HCT116 (cell line): ENCODE measurements around the gene DHODH. TPM values are rescaled to one million over a fixed set of nuclear protein-coding genes. Genes with fewer than 3 reads are reported as not detected.

Experiments used
- ATAC-seq: fragments of 200-7000 bp; cut with Tn5 transposase; 2 replicates; pipeline ENCODE4 v1.9.1; 2020; ENCODE audit warnings: mild to moderate bottlenecking, moderate library complexity
- BruUV-seq: library from RNA; stranded (reverse); fragments of 400-500 nt; replicated peaks from 2 replicates; lab custom pipeline; 2021; lab: Mats Ljungman, UMichigan
- CTCF ChIA-PET: fragments of 300-600 bp; sonication (Branson Sonifier 250); formaldehyde crosslinking; loops from one replicate; lab custom pipeline; 2021; ENCODE audit warnings: antibody characterized with exemption; lab: Charles Lee
- POLR2A ChIA-PET: fragments of 300-600, 350-600 bp; sonication (Branson Sonifier 250); formaldehyde crosslinking; loops from one replicate; lab custom pipeline; 2021; ENCODE audit warnings: antibody characterized with exemption; lab: Charles Lee
- RAD21 ChIA-PET, 2 experiments: fragments of 300-600 bp; sonication (Branson Sonifier 250); formaldehyde crosslinking; loops; one replicate each; lab custom pipeline; 2023; ENCODE audit warnings: low total read pairs in 2 of 2; ENCODE audit not compliant: uncharacterized antibody in 2 of 2, unreplicated experiment in 2 of 2, low non-redundant PET in 1 of 2; lab: Charles Lee
- DNase-seq: peaks from one replicate; pipeline ENCODE4 v3.0.0-alpha.2; 2010; ENCODE audit warnings: low read depth, low spot score
- H2AFZ ChIP-seq: fragments of 200-600 bp; shearing (Covaris generic), sonication (generic); 2 replicates; pipeline ENCODE4 v1.6.1; 2017; ENCODE audit warnings: low read depth, mixed run types, mixed read lengths, antibody characterized with exemption, low read length; ENCODE audit not compliant: poor library complexity, severe bottlenecking
- H3K27ac ChIP-seq: 2 replicates; pipeline ENCODE4 v1.5.1; 2012; ENCODE audit warnings: low read depth, low read length
- H3K27me3 ChIP-seq: fragments of 200-600 bp; sonication (generic); 2 replicates; pipeline ENCODE4 v1.6.1; 2016; ENCODE audit warnings: mixed run types, low read length, mixed read lengths; ENCODE audit not compliant: insufficient read depth
- H3K36me3 ChIP-seq, 2 experiments: fragments of 200-500 bp in 1 of 2; fragments of 200-600 bp in 1 of 2; sonication (Bioruptor generic) in 1 of 2; sonication (generic) in 1 of 2; 2 replicates each; pipeline versions ENCODE4 v1.5.1 to v1.6.1; 2014 to 2016; ENCODE audit warnings: low read length in 2 of 2, inconsistent platforms in 1 of 2, mixed read lengths in 1 of 2, mixed run types in 1 of 2; ENCODE audit not compliant: insufficient read depth in 2 of 2, control insufficient read depth in 1 of 2
- H3K4me1 ChIP-seq, 2 experiments: fragments of 200-600 bp in 1 of 2; sonication (generic) in 1 of 2; 2 replicates each; pipeline versions ENCODE4 v1.5.1 to v1.6.1; 2012 to 2017; ENCODE audit warnings: low read length in 2 of 2, inconsistent platforms in 1 of 2, mild to moderate bottlenecking in 1 of 2, mixed read lengths in 1 of 2, mixed run types in 1 of 2, moderate library complexity in 1 of 2; ENCODE audit not compliant: insufficient read depth in 2 of 2, control insufficient read depth in 1 of 2
- H3K4me2 ChIP-seq: fragments of 200-600 bp; sonication (generic); 2 replicates; pipeline ENCODE4 v1.6.1; 2017; ENCODE audit warnings: mixed run types, low read length, mixed read lengths
- H3K4me3 ChIP-seq, 2 experiments: fragments of 200-600 bp in 1 of 2; sonication (generic) in 1 of 2; replicated peaks in 1 of 2; 2 replicates each; pipeline ENCODE4 v1.5.1; 2011 to 2016; ENCODE audit warnings: low read length in 2 of 2, control low read depth in 1 of 2, low read depth in 1 of 2, mild to moderate bottlenecking in 1 of 2, mixed read lengths in 1 of 2, mixed run types in 1 of 2
- H3K79me2 ChIP-seq: fragments of 200-600 bp; sonication (generic); 2 replicates; pipeline ENCODE4 v1.6.1; 2017; ENCODE audit warnings: mild to moderate bottlenecking, mixed run types, low read length, moderate library complexity, mixed read lengths; ENCODE audit not compliant: insufficient read depth
- H3K9ac ChIP-seq: fragments of 200-600 bp; sonication (generic); 2 replicates; pipeline ENCODE4 v1.6.1; 2016; ENCODE audit warnings: low read length, mixed read lengths
- H3K9me2 ChIP-seq: fragments of 200-600 bp; sonication (generic), shearing (Covaris generic); 2 replicates; pipeline ENCODE4 v1.6.1; 2017; ENCODE audit warnings: mixed run types, mild to moderate bottlenecking, moderate library complexity; ENCODE audit not compliant: insufficient read depth
- H3K9me3 ChIP-seq, 2 experiments: fragments of 200-500 bp in 1 of 2; fragments of 200-600 bp in 1 of 2; sonication (Bioruptor generic) in 1 of 2; sonication (generic) in 1 of 2; 2 replicates each; pipeline ENCODE4 v1.6.1; 2014 to 2017; ENCODE audit warnings: low read length in 2 of 2, mixed read lengths in 2 of 2, inconsistent platforms in 1 of 2, low read depth in 1 of 2, mild to moderate bottlenecking in 1 of 2, mixed run types in 1 of 2, moderate library complexity in 1 of 2; ENCODE audit not compliant: control insufficient read depth in 1 of 2, insufficient read depth in 1 of 2
- H4K20me1 ChIP-seq: fragments of 200-600 bp; sonication (generic), shearing (Covaris generic); 2 replicates; pipeline ENCODE4 v1.6.1; 2017; ENCODE audit warnings: mixed run types, mild to moderate bottlenecking, moderate library complexity; ENCODE audit not compliant: insufficient read depth
- CEBPB ChIP-seq: IDR thresholded peaks from 2 replicates; pipeline ENCODE4 v1.6.1; 2012; ENCODE audit warnings: low read depth
- EZH2phosphoT487 ChIP-seq: fragments of 200-600 bp; IDR thresholded peaks from 2 replicates; pipeline ENCODE4 v1.6.1; 2018; ENCODE audit warnings: antibody characterized with exemption, borderline replicate concordance
- FOSL1 ChIP-seq: IDR thresholded peaks from 2 replicates; pipeline ENCODE4 v1.6.1; 2012; ENCODE audit warnings: low read depth
- JUND ChIP-seq: IDR thresholded peaks from 2 replicates; pipeline ENCODE4 v1.6.1; 2012
- POLR2AphosphoS5 ChIP-seq: IDR thresholded peaks from 2 replicates; pipeline ENCODE4 v1.6.1; 2011; ENCODE audit warnings: mild to moderate bottlenecking, low read depth, low read length, moderate library complexity
- RAD21 ChIP-seq: IDR thresholded peaks from 2 replicates; pipeline ENCODE4 v1.6.1; 2012; ENCODE audit warnings: low read depth, mild to moderate bottlenecking
- SIN3A ChIP-seq: IDR thresholded peaks from 2 replicates; pipeline ENCODE4 v1.6.1; 2012; ENCODE audit warnings: low read depth
- SP1 ChIP-seq: IDR thresholded peaks from 2 replicates; pipeline ENCODE4 v1.6.1; 2012; ENCODE audit warnings: low read depth
- SRF ChIP-seq: IDR thresholded peaks from 2 replicates; pipeline ENCODE4 v1.6.1; 2012; ENCODE audit warnings: low read depth
- TCF7L2 ChIP-seq: IDR thresholded peaks from 2 replicates; pipeline ENCODE4 v1.7.0; 2011; ENCODE audit warnings: borderline replicate concordance, inconsistent platforms; ENCODE audit not compliant: insufficient read depth, insufficient read length; ENCODE audit errors: extremely low read depth
- YY1 ChIP-seq: IDR thresholded peaks from 2 replicates; pipeline ENCODE4 v1.6.1; 2011; ENCODE audit warnings: low read length, low read depth, moderate library complexity, mild to moderate bottlenecking; ENCODE audit not compliant: insufficient replicate concordance; ENCODE audit errors: extremely low read depth
- ZNF274 ChIP-seq: fragments of 200-500 bp; sonication (Bioruptor generic); IDR thresholded peaks from 2 replicates; pipeline ENCODE4 v1.6.1; 2014; ENCODE audit warnings: mild to moderate bottlenecking, low read depth, low read length, inconsistent platforms
- intact Hi-C: fragments of 100-400 bp; cut with micrococcal nuclease; formaldehyde crosslinking; loops from 2 replicates; pipeline ENCODE4 v1.10.0; 2022
- total RNA-seq: library from RNA; stranded (reverse); gene quantifications from one replicate; pipeline ENCODE4 v1.2.1, GENCODE V29; 2021; ENCODE audit not compliant: unreplicated experiment
- TF ChIP-seq, protein P1 (sequence below): IDR thresholded peaks from 2 replicates; pipeline ENCODE4 v1.6.1; 2012; ENCODE audit warnings: low read depth
- TF ChIP-seq, protein P2 (sequence below), 3 experiments: fragments of 200-600 bp in 1 of 3; sonication (generic) in 1 of 3; IDR thresholded peaks in 2 of 3; conservative IDR thresholded peaks in 1 of 3; 2 replicates each; pipeline ENCODE4 v1.5.1; 2012 to 2017; ENCODE audit warnings: low read depth in 2 of 3, low read length in 2 of 3, antibody characterized with exemption in 1 of 3, borderline replicate concordance in 1 of 3, control low read depth in 1 of 3, mild to moderate bottlenecking in 1 of 3, mixed read lengths in 1 of 3, mixed run types in 1 of 3, moderate library complexity in 1 of 3; ENCODE audit not compliant: insufficient read depth in 1 of 3
- TF ChIP-seq, protein P3 (sequence below): IDR thresholded peaks from 2 replicates; pipeline ENCODE4 v1.6.1; 2011; ENCODE audit warnings: mild to moderate bottlenecking, low read length, moderate library complexity; ENCODE audit not compliant: insufficient replicate concordance; ENCODE audit errors: extremely low read depth

DHODH gene
- total RNA-seq, 1 experiment from 2014 or later: 22.1 TPM

DNA sequence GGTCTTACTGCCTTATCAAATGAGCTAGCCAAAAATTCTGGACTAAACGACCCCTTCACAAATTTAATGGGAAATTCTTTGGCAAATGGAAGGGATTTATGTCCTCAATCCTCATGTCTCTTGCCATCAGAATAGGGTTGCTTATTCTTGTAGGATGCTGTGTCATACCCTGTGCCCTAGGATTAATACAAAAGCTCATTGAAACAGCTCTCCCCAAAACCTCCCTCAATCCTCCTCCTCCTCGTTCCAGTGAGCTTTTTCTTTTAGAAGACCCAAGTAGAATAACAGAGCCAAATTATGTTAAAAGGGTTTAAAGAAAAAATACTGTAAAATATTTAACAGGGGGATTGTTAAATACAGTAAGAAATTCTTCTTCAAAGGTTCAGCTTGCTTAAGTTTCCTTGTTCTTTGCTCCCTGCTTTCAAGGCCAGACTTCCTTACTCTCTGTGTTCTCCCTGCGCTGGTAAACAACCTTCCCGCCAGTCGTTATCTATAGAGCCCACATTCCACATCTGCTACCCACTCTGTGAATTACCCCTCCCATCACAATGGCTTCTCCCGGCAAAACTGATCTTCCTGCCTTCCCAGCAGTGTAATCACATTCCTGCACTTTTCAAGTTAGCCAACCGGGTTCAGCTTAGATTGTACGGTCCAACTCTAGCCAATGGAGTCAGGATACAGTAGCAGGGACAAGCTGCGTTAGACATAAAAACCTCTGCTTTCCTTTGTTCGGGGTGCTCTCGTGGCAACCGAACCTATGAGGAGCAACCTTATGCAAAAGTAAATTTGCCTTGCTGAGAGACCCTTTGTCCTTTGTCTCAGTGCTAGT lies 64.2 kb downstream of the DHODH start:
- H3K27ac ChIP-seq: no peak overlapping the region
- ChIA-PET RAD21 (no interaction called here), POLR2A (interaction anchor here (1.0 kb wide), 1 partner anchor 21 kb away, joined by 3 read pairs; the partner anchor contains the start of genes DHX38 and TXNL4B), CTCF (no interaction called here)
- H3K4me3 ChIP-seq: no peak overlapping the region
- no peak overlapping the region for H3K9ac ChIP-seq
- intact Hi-C loops: no loop called here
- no peak overlapping the region for H2AFZ ChIP-seq
- no peaks in the 10 kb centered on the region for H3K27me3 ChIP-seq
- H3K4me2 ChIP-seq: no peak overlapping the region
- no peaks in the 10 kb centered on the region for H3K4me1 ChIP-seq
- no peaks in the 10 kb centered on the region for H3K9me2 ChIP-seq
- BruUV-seq: no TSS peak
- H4K20me1 ChIP-seq: no peaks in the 10 kb centered on the region
- H3K79me2 ChIP-seq: no peaks in the 10 kb centered on the region
- DNase-seq: no peak
- TF ChIP-seq SP1 (no peak), CEBPB (no peak), EZH2phosphoT487 (no peak), TCF7L2 (no peak), POLR2AphosphoS5 (no peak), FOSL1 (no peak), YY1 (no peak), RAD21 (no peak), ZNF274 (no peak), SIN3A (no peak), JUND (no peak), SRF (no peak)
- TF ChIP-seq, protein P1, sequence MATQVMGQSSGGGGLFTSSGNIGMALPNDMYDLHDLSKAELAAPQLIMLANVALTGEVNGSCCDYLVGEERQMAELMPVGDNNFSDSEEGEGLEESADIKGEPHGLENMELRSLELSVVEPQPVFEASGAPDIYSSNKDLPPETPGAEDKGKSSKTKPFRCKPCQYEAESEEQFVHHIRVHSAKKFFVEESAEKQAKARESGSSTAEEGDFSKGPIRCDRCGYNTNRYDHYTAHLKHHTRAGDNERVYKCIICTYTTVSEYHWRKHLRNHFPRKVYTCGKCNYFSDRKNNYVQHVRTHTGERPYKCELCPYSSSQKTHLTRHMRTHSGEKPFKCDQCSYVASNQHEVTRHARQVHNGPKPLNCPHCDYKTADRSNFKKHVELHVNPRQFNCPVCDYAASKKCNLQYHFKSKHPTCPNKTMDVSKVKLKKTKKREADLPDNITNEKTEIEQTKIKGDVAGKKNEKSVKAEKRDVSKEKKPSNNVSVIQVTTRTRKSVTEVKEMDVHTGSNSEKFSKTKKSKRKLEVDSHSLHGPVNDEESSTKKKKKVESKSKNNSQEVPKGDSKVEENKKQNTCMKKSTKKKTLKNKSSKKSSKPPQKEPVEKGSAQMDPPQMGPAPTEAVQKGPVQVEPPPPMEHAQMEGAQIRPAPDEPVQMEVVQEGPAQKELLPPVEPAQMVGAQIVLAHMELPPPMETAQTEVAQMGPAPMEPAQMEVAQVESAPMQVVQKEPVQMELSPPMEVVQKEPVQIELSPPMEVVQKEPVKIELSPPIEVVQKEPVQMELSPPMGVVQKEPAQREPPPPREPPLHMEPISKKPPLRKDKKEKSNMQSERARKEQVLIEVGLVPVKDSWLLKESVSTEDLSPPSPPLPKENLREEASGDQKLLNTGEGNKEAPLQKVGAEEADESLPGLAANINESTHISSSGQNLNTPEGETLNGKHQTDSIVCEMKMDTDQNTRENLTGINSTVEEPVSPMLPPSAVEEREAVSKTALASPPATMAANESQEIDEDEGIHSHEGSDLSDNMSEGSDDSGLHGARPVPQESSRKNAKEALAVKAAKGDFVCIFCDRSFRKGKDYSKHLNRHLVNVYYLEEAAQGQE: no peak
- TF ChIP-seq, protein P2, sequence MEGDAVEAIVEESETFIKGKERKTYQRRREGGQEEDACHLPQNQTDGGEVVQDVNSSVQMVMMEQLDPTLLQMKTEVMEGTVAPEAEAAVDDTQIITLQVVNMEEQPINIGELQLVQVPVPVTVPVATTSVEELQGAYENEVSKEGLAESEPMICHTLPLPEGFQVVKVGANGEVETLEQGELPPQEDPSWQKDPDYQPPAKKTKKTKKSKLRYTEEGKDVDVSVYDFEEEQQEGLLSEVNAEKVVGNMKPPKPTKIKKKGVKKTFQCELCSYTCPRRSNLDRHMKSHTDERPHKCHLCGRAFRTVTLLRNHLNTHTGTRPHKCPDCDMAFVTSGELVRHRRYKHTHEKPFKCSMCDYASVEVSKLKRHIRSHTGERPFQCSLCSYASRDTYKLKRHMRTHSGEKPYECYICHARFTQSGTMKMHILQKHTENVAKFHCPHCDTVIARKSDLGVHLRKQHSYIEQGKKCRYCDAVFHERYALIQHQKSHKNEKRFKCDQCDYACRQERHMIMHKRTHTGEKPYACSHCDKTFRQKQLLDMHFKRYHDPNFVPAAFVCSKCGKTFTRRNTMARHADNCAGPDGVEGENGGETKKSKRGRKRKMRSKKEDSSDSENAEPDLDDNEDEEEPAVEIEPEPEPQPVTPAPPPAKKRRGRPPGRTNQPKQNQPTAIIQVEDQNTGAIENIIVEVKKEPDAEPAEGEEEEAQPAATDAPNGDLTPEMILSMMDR (IDR thresholded peaks at IDR 0.05 in 2 of 3, conservative IDR thresholded peaks at IDR 0.05 in 1 of 3; ENCODE audit: borderline replicate concordance in 1 of 3, insufficient read depth in 1 of 3, low read depth in 2 of 3, low read length in 2 of 3): no peak
- TF ChIP-seq, protein P3, sequence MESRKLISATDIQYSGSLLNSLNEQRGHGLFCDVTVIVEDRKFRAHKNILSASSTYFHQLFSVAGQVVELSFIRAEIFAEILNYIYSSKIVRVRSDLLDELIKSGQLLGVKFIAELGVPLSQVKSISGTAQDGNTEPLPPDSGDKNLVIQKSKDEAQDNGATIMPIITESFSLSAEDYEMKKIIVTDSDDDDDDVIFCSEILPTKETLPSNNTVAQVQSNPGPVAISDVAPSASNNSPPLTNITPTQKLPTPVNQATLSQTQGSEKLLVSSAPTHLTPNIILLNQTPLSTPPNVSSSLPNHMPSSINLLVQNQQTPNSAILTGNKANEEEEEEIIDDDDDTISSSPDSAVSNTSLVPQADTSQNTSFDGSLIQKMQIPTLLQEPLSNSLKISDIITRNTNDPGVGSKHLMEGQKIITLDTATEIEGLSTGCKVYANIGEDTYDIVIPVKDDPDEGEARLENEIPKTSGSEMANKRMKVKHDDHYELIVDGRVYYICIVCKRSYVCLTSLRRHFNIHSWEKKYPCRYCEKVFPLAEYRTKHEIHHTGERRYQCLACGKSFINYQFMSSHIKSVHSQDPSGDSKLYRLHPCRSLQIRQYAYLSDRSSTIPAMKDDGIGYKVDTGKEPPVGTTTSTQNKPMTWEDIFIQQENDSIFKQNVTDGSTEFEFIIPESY: no peak
- ATAC-seq: no peak
- no peaks in the 10 kb centered on the region for H3K9me3 ChIP-seq
- no peaks in the 10 kb centered on the region for H3K36me3 ChIP-seq
